NCI-H524 treated with DMSO at 0.1 percent for 48 hours (cell line): ENCODE measurements around the gene SLC39A8.
"Not testable (repeated sequence)": the region's sequence is repeated elsewhere in the genome, so short reads cannot be mapped to it uniquely, and the experiment has no call there.

Experiments used
- DNase-seq: peaks from one replicate; lab custom pipeline; 2025; lab: John Stamatoyannopoulos, UW

Gene SLC39A8

GRCh38 chr4:102299354-102300107 lies 45.8 kb downstream of the SLC39A8 start:
- DNase-seq: no peak

- DNase-seq: no peak
Observed at GRCh38 chr4:102298716-102299115, 46.6 kb downstream of the SLC39A8 start.

- no peak for DNase-seq
Observed at GRCh38 chr4:102295153-102295862, 50.0 kb downstream of the SLC39A8 start.

- DNase-seq: no peak
Observed at GRCh38 chr4:102288497-102288896, 56.8 kb downstream of the SLC39A8 start.

- no peak for DNase-seq
Observed at GRCh38 chr4:102285831-102286230, 59.5 kb downstream of the SLC39A8 start.

- no peak for DNase-seq
Observed at GRCh38 chr4:102281171-102281839, 64.0 kb downstream of the SLC39A8 start.

GRCh38 chr4:102273317-102273716 lies 72.0 kb downstream of the SLC39A8 start:
- DNase-seq: not testable (repeated sequence)

- no peak for DNase-seq
Observed at GRCh38 chr4:102272318-102272717, 73.0 kb downstream of the SLC39A8 start.

GRCh38 chr4:102268355-102268754 lies 76.9 kb downstream of the SLC39A8 start:
- no peak for DNase-seq

GRCh38 chr4:102263024-102263787 lies 82.1 kb downstream of the SLC39A8 start:
- DNase-seq: peak; percentile 9

GRCh38 chr4:102259702-102260101 lies 85.6 kb downstream of the SLC39A8 start:
- DNase-seq: no peak

- no peak for DNase-seq
Observed at GRCh38 chr4:102259081-102259480, 86.2 kb downstream of the SLC39A8 start.

GRCh38 chr4:102256321-102256720 lies 89.0 kb downstream of the SLC39A8 start:
- DNase-seq: no peak

GRCh38 chr4:102253860-102254259 lies 91.4 kb downstream of the SLC39A8 start:
- DNase-seq: no peak

GRCh38 chr4:102252171-102252570 lies 93.1 kb downstream of the SLC39A8 start:
- no peak for DNase-seq

- DNase-seq: no peak
Observed at GRCh38 chr4:102250341-102250740, 94.9 kb downstream of the SLC39A8 start.

GRCh38 chr4:102247041-102247440 lies 98.2 kb downstream of the SLC39A8 start:
- no peak for DNase-seq

- no peak for DNase-seq
Observed at GRCh38 chr4:102246416-102246815, 98.9 kb downstream of the SLC39A8 start.

- DNase-seq: no peak
Observed at GRCh38 chr4:102244878-102245535, 100.3 kb downstream of the SLC39A8 start.

- not testable (repeated sequence) for DNase-seq
Observed at GRCh38 chr4:102243296-102243695, 102.0 kb downstream of the SLC39A8 start.

GRCh38 chr4:102234243-102234838 lies 110.9 kb downstream of the SLC39A8 start:
- DNase-seq: no peak
